H54 (cell line): ENCODE results near the gene STK11.

Experiments
- DNase-seq: peaks from one replicate; pipeline ENCODE4 v3.0.0; 2011; ENCODE audit warnings: low spot score, mixed read lengths; ENCODE audit not compliant: insufficient read length
- FAIRE-seq: peaks from 3 replicates; lab custom pipeline; 2011; peaks lifted over from hg19 to GRCh38; lab: Jason Lieb, UNC
- POLR2A ChIP-seq: IDR thresholded peaks from 2 replicates; pipeline ENCODE4 v1.6.1; 2011; ENCODE audit warnings: low read depth, mild to moderate bottlenecking, low read length

STK11 gene

DNA sequence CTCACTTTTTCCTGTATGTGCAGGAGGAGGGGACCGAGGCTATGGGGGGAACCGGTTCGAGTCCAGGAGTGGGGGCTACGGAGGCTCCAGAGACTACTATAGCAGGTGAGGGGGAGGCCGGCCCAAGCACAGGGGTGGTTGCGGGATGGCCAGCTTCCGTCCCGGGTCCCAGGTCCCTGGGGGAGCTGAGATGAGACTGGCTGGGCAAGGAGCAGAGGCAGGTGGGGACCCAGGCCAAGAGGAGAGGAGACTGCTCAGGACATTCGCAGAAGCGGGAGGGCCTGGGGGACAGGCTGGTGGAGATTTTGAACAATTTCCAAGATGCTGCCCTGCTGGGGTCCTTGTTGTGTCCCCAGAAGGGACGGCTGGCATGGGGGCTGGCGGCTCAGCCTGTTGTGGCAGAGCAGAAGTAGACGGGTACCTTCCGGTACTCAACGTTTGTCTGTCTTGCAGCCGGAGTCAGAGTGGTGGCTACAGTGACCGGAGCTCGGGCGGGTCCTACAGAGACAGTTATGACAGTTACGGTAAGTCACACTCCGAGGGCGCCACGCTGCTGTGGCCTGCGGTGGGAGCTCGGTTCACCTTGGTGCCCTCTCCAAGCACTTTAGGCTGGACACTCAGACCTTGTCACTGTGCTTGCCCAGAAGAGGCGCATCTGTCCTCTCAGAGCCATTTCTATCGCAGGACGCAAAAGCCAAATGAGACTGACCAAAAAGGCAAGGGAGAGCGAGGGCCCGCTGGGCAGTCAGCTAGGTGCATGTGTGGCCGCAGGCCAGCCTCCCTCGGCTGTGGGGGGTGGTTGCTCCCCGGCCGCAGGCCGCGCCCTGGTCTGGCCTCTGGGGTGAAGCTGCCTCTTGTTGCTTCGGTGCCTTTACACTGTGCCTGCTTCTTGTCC lies 66.2 kb downstream of the STK11 start:
- no peak for FAIRE-seq
- DNase-seq, result no peak
- no peak for TF ChIP-seq POLR2A

DNA sequence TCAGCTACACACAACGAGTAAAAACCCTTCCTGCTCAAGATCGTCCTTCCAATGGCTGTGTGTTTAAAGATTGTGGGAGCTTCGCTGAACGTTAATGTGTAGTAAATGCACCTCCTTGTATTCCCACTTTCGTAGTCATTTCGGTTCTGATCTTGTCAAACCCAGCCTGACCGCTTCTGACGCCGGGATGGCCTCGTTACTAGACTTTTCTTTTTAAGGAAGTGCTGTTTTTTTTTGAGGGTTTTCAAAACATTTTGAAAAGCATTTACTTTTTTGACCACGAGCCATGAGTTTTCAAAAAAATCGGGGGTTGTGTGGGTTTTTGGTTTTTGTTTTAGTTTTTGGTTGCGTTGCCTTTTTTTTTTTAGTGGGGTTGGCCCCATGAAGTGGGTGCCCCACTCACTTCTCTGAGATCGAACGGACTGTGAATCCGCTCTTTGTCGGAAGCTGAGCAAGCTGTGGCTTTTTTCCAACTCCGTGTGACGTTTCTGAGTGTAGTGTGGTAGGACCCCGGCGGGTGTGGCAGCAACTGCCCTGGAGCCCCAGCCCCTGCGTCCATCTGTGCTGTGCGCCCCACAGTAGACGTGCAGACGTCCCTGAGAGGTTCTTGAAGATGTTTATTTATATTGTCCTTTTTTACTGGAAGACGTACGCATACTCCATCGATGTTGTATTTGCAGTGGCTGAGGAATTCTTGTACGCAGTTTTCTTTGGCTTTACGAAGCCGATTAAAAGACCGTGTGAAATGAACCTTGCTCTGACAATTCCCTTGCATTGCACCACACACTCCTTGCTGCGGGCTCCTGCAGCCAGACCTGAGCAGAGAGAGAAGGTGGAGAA lies 67.1 kb downstream of the STK11 start:
- no peak for FAIRE-seq
- no peak for TF ChIP-seq POLR2A
- DNase-seq, result no peak

DNA sequence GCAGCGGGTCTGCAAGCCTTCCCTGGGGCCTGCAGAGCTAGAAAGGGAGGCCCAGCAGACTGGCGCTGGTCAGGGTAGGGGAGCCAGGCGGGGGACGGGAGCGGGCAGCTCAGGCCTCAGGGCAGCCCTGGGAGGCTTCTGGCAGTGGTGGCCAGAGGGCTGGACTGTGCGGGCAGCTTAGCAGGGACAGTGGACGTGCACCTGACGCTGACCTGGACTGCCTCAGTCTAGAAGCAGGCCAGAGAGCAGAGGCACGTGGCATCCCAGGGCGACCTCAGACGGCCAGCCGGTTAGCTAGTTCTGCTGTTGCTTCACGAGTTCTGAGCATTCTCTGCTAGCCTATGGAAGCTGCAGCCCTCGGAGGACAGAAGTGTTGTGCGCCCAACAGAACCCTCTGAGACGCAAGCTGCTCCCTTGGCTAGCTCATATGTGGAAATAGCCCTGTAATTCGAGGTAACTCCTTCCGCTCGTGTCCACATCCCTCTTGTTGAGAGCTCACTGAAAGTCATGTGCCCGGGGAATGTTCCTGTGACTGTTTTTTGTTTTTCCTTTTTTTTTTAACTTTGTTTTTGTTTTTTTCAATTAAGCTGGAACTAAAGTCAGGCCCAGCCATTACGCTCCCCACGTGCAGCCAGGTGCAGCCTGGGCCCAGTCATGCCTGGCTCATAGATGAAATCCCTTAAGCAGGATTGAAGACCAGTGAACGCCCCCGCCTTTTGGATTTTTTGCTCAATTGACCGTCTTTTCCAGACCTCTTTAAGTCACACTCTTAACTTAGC lies 67.9 kb downstream of the STK11 start:
- DNase-seq, result no peak
- no peak for TF ChIP-seq POLR2A
- no peak for FAIRE-seq

DNA sequence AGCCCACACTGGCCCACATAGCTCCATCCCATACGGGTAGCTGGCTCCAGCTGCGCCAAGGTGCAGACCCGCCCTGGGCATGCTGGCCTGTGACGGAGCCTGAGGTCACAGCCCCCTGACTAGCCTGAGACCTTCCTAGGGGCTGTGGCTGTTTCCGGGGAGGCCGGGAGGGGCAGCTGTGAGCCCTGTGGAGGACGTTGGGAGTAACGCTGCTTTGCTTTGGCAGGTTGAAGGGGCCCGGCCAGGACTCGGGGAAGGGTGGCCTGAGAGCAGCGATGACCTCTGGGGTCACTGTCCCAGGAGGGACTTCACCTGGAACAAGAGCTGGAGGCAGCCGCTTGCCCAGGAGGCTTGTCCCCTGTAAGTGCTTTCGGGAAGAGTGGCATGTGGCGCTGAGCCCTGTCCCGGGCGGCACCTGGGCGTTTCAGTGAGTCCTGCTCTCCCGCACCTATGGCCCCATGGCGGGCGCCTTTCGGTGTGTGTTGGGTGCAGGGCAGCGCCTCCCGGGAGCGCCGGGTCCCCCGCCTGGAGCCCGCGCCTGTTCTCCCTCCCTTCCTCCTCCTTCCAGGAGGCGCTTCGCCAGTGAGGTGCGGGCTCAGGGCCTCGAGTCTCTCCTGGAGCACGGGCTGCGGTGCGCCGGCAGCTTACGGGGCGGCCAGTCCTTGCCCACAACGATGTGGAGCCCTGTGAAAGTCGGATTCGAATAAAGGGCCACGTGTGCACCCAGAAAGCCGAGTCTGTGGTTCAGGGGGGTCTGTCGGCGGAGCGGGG lies 68.7 kb downstream of the STK11 start:
- DNase-seq (no peak), FAIRE-seq (no peak)
- no peak for TF ChIP-seq POLR2A

DNA sequence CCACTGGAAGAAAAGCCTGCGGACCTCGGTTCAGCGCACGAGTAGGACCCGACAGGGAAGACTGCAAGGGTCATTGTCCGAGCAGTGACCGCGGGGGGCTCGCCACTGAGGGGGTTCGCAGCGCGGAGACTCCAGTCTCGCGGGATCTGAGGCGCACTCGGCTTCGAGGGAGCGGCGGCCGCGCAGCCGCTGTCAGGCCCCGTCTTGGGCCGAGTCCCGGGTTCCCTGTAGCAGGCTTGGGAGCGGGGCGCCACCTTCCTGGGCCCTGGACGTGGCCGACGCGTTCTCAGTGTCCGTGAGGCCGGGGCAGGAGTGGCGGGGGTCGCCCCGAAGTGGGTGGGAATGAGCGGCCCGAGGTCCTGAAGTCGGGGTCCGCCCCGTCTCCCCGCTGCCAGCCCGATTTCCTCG lies 69.3 kb downstream of the STK11 start:
- DNase-seq, result no peak
- FAIRE-seq, result no peak
- no peak for TF ChIP-seq POLR2A

DNA sequence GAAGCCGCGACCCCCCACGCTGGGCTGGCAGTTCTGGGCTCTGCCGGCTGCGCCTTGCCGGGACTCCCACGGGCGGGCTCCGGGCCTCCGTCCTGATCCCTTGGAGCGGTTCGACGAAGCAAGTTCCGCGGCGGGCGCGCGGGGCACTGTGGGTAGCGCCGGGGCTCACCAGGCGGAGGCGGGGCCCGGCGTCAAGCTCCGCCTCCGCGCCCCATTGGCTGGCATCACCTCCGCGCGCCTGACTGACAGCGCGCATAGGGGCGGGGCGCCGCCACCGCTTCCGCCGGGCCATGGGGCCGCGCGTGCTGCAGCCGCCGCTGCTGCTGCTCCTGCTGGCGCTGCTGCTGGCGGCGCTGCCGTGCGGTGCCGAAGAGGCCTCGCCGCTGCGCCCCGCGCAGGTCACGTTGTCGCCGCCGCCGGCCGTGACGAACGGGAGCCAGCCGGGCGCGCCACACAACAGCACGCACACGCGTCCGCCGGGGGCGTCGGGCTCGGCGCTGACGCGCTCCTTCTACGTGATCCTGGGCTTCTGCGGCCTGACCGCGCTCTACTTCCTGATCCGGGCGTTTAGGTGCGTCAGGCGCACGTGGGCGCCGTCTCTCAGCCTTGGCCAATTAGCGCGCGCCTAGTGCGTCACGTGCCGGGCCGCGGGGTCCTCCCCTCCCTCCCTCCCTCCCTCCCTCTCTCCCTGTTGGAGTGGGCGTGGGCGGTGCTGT lies 69.8 kb downstream of the STK11 start, which contains the start of gene FAM174C:
TSS of gene FAM174C (plus strand) at position 271 of the 716 bp plus-strand sequence. CDS start at position 291, 20 bp downstream.
- FAIRE-seq (no peak), DNase-seq (peak; percentile 93)
- TF ChIP-seq POLR2A, result peak; percentile 82; the same call in 1 of the 2 replicates

DNA sequence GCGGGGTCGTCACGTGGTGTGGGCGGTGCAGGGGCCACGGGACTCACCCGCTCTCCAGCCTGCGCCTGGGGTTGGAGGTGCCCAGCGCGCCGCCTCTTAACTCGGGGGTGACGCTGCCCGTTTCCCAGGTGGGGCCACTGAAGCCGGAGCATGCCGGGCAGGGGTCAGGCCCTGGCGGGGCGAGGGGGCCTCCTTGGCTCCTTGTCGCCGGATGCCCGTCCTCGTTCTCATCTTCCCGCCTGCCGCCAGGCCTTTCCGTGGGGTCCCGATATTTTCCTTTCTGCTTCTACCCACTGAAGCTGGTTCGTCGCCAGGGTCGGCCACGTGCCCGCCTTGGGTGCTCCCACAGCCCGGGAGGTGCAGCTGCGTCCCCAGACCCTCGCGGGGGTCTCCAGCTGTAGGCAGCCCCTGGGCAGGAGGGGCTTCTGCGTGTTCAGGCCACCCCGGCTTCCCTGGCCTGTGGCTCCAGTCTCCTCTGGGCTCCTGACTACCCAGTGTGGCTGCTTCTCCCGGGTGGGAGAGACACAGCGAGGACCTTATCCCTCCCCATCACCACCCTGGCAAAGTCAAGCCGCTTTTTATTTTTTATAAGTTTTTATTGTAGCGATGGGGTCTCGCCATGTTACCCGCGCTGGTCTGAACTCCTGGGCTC lies 70.5 kb downstream of the STK11 start:
- DNase-seq (no peak), FAIRE-seq (no peak)
- TF ChIP-seq POLR2A, result 0 out of 2 replicates have a peak, but pooled peaks have one; percentile 24

DNA sequence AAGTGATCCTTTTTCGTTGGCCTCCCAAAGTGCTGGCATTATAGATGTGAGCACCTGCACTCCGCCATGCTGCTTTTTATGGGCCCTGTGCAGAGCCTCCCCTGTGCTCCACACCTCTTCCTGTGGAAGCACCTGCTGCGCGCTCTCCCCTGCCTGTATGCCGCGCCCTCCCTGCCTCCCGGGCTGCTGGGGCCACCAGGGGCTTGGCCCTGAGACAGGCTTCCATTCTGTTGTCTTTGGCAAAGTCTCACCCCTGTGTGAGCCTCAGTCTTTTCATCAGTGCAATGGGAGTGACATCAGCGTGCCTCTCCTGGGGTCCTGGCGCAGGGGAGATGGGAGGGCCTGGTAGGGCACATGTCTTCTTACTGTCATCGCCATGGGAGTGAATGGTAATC lies 71.0 kb downstream of the STK11 start:
- no peak for TF ChIP-seq POLR2A
- FAIRE-seq (no peak), DNase-seq (no peak)

DNA sequence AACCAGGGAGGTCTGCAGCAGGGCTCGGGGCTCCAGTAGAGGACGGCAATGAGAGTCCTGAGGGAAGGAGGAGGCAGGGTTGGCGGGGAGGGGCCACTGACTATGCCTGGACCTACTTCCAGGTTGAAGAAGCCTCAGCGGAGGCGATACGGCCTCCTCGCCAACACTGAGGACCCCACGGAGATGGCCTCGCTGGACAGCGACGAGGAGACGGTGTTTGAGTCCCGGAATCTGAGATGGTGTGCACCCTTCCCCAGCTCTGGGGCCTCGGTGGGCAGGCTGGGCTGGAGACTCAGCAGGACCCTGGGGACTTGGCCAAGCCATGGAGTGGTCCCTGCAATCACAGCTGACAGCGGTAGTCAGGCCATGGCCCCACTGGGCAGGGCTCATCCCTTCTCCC lies 71.5 kb downstream of the STK11 start:
- TF ChIP-seq POLR2A, result no peak
- FAIRE-seq, result no peak
- DNase-seq, result no peak
